Femur (tissue), 1 donor: ENCODE results near the gene BORCS5.
"Not testable (repeated sequence)": the region's sequence is repeated elsewhere in the genome, so short reads cannot be mapped to it uniquely, and the experiment has no call there.

ENCODE experiments used
- DNase-seq: peaks from one replicate; pipeline ENCODE4 v3.0.0-alpha.2; 2017

Gene BORCS5

GRCh38 chr12:12356896-12357718 is at the start of gene BORCS5:
TSS of gene BORCS5 (plus strand) at chr12:12357078. CDS start at chr12:12357452, 374 bp downstream.
- DNase-seq = peak; percentile 96

- not testable (repeated sequence) for DNase-seq
Observed at GRCh38 chr12:12310695-12311094, 46.2 kb upstream of the BORCS5 start.

- no peak for DNase-seq
Observed at GRCh38 chr12:12315838-12316237, 41.0 kb upstream of the BORCS5 start.

- peak; percentile 33 for DNase-seq
Observed at GRCh38 chr12:12319451-12320183, 37.3 kb upstream of the BORCS5 start.

GRCh38 chr12:12323118-12323517 is 33.8 kb upstream of the BORCS5 start:
- no peak for DNase-seq

GRCh38 chr12:12323591-12323990 is 33.3 kb upstream of the BORCS5 start:
- no peak for DNase-seq

GRCh38 chr12:12326262-12326661 is 30.6 kb upstream of the BORCS5 start:
- DNase-seq = no peak

GRCh38 chr12:12327802-12328201 is 29.1 kb upstream of the BORCS5 start:
- no peak for DNase-seq

GRCh38 chr12:12331244-12331771 is 25.6 kb upstream of the BORCS5 start:
- no peak for DNase-seq

- no peak for DNase-seq
Observed at GRCh38 chr12:12331896-12332295, 25.0 kb upstream of the BORCS5 start.

- DNase-seq = no peak
Observed at GRCh38 chr12:12333407-12334366, 23.2 kb upstream of the BORCS5 start.

- DNase-seq = peak; percentile 34
Observed at GRCh38 chr12:12334367-12335040, 22.4 kb upstream of the BORCS5 start.

- DNase-seq = no peak
Observed at GRCh38 chr12:12336049-12336411, 20.8 kb upstream of the BORCS5 start.

- DNase-seq = no peak
Observed at GRCh38 chr12:12336511-12336910, 20.4 kb upstream of the BORCS5 start.

GRCh38 chr12:12338527-12339168 is 18.2 kb upstream of the BORCS5 start:
- no peak for DNase-seq

- DNase-seq = peak; percentile 64
Observed at GRCh38 chr12:12349711-12350665, 6.9 kb upstream of the BORCS5 start, which contains the start of gene MANSC1. TSS of gene MANSC1 (minus strand) at chr12:12350242. CDS start at chr12:12343314, 6,928 bp downstream.

- DNase-seq = no peak
Observed at GRCh38 chr12:12350868-12351463, 5.9 kb upstream of the BORCS5 start.

GRCh38 chr12:12351468-12352185 is 5.3 kb upstream of the BORCS5 start:
- DNase-seq = not testable (repeated sequence)

- DNase-seq = no peak
Observed at GRCh38 chr12:12353276-12353675, 3.6 kb upstream of the BORCS5 start.
